Thoracic aorta (tissue), 2 donors: ENCODE measurements around the gene DSG3. TPM values are rescaled to one million over a fixed set of nuclear protein-coding genes. Genes with fewer than 3 reads are reported as not detected.

ENCODE experiments used
- ATAC-seq: fragments of 150-250 bp; one replicate; pipeline ENCODE4 v1.8.0; 2017; ENCODE audit warnings: low read depth; ENCODE audit not compliant: insufficient number of reproducible peaks, low FRiP score
- DNase-seq: peaks from one replicate; pipeline ENCODE4 v3.0.0-alpha.2; 2020; ENCODE audit warnings: low spot score
- H3K27ac ChIP-seq, 2 donors: fragments of 200-600 bp; sonication (generic); 1 replicate in 1 of 2; 2 replicates in 1 of 2; pipeline ENCODE4 v1.5.1; 2016; ENCODE audit warnings: mild to moderate bottlenecking in 2 of 2, moderate library complexity in 2 of 2
- H3K27me3 ChIP-seq: fragments of 200-600 bp; sonication (generic); replicated peaks from 2 replicates; pipeline ENCODE4 v1.6.0; 2016; ENCODE audit warnings: mild to moderate bottlenecking; ENCODE audit not compliant: insufficient read depth
- H3K36me3 ChIP-seq: fragments of 200-600 bp; sonication (generic); one replicate; pipeline ENCODE4 v1.5.1; 2016
- H3K4me1 ChIP-seq, 2 donors: fragments of 200-600 bp; sonication (generic); 1 replicate in 1 of 2; 2 replicates in 1 of 2; pipeline versions ENCODE4 v1.5.1 to v1.6.0; 2016; ENCODE audit warnings: low read depth in 2 of 2, mild to moderate bottlenecking in 1 of 2; ENCODE audit not compliant: control insufficient read depth in 1 of 2
- H3K4me3 ChIP-seq: fragments of 200-600 bp; sonication (generic); 2 replicates; pipeline ENCODE4 v1.5.1; 2016; ENCODE audit warnings: mild to moderate bottlenecking
- H3K9me3 ChIP-seq: fragments of 200-600 bp; sonication (generic); 2 replicates; pipeline ENCODE4 v1.5.1; 2016
- total RNA-seq, 2 donors: library from RNA; depleted of rRNA; stranded (reverse); fragments of >200 nt; gene quantifications; one replicate each; pipeline versions ENCODE4 v1.1.0 to v1.2.3, GENCODE V29; 2016
- TF ChIP-seq, protein P1 (sequence below): fragments of 200-600 bp; sonication (generic); IDR thresholded peaks from one replicate; pipeline ENCODE4 v1.5.1; 2019; ENCODE audit warnings: antibody characterized with exemption

DSG3 gene
- total RNA-seq, 2 donors from 2014 or later = 0.27 TPM; not detected in 1

GRCh38 chr18:31424383-31424988, 23.1 kb upstream of the DSG3 start:
- Histone ChIP-seq H3K27ac (no peak overlapping the region), H3K4me1 (no peaks in the 10 kb centered on the region), H3K36me3 (no peaks in the 10 kb centered on the region), H3K4me3 (no peak overlapping the region), H3K27me3 (no peaks in the 10 kb centered on the region), H3K9me3 (no peaks in the 10 kb centered on the region)
- ATAC-seq = no peak
- TF ChIP-seq, protein P1, sequence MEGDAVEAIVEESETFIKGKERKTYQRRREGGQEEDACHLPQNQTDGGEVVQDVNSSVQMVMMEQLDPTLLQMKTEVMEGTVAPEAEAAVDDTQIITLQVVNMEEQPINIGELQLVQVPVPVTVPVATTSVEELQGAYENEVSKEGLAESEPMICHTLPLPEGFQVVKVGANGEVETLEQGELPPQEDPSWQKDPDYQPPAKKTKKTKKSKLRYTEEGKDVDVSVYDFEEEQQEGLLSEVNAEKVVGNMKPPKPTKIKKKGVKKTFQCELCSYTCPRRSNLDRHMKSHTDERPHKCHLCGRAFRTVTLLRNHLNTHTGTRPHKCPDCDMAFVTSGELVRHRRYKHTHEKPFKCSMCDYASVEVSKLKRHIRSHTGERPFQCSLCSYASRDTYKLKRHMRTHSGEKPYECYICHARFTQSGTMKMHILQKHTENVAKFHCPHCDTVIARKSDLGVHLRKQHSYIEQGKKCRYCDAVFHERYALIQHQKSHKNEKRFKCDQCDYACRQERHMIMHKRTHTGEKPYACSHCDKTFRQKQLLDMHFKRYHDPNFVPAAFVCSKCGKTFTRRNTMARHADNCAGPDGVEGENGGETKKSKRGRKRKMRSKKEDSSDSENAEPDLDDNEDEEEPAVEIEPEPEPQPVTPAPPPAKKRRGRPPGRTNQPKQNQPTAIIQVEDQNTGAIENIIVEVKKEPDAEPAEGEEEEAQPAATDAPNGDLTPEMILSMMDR = no peak
- DNase-seq = no peak

DNA sequence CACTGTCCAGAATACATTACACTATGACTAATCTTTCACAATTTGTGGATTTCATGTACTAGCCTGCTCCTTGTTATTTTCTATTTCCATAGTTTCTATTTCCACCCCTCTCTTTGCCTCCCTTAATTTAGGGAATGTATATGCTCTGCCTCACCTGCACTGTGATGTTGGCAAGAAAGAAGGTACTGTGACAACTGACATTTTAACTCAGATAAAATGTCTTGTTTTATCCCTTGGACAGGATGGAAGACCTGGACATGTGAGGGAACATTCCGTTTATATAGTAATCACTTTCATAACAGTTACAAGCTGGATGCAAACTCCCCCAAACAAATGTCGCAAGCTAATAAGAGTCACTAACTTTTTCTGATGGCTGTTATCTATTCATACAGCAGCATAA, 21.5 kb upstream of the DSG3 start:
- Histone ChIP-seq H3K9me3 (no peaks in the 10 kb centered on the region), H3K27me3 (no peaks in the 10 kb centered on the region), H3K27ac (no peak overlapping the region), H3K4me3 (no peak overlapping the region), H3K36me3 (no peaks in the 10 kb centered on the region), H3K4me1 (no peaks in the 10 kb centered on the region)
- DNase-seq (no peak), ATAC-seq (no peak)
- TF ChIP-seq, protein P1 = no peak

GRCh38 chr18:31426871-31427406, 20.6 kb upstream of the DSG3 start:
- ATAC-seq = no peak
- TF ChIP-seq, protein P1 = no peak
- H3K36me3 ChIP-seq = no peaks in the 10 kb centered on the region
- no peaks in the 10 kb centered on the region for H3K27me3 ChIP-seq
- no peak overlapping the region for H3K27ac ChIP-seq
- DNase-seq = no peak
- no peaks in the 10 kb centered on the region for H3K4me1 ChIP-seq
- H3K4me3 ChIP-seq = no peak overlapping the region
- no peaks in the 10 kb centered on the region for H3K9me3 ChIP-seq

DNA sequence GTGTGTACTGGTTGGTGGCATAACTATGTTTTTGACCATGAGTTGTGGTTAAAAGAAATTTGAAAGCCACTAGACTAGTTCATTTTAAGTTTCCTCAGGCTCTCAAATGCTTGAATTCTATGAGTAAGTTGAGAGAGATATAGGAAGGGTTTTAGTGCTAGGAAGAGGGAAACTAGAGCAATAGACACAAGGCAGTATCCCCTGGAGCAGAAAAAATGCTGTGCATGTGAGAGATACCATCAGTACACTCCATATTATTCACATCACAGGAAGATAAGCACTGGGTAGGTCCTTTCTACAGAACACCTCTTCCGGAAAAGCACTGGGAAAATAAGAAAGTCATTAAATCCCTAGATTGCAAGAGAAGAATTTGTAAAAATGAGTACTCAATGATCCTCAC, 19.3 kb upstream of the DSG3 start:
- ATAC-seq = no peak
- no peaks in the 10 kb centered on the region for H3K36me3 ChIP-seq
- H3K27ac ChIP-seq = no peak overlapping the region
- no peaks in the 10 kb centered on the region for H3K27me3 ChIP-seq
- TF ChIP-seq, protein P1 = no peak
- DNase-seq = no peak
- no peak overlapping the region for H3K4me3 ChIP-seq
- no peaks in the 10 kb centered on the region for H3K4me1 ChIP-seq
- H3K9me3 ChIP-seq = no peaks in the 10 kb centered on the region

DNA sequence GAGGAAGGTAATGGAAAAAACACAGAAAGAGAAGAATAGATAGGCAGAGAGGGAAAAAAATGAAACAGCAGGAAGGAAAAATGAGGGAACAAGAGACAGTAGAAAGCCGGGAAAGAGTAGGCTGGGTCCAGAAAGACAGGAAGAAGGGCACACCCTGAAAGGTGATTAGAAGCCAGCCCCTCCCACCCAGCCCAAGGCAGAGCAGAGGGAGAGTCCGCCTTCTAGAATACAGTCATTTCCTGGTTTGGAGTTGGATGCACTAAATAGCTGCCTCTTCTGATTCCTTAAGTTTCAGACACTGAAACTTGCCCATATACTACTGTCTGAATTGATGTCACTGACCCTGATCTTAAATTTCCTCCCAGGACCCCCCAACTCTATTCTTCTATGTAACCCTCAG, 17.9 kb upstream of the DSG3 start:
- DNase-seq (no peak), ATAC-seq (no peak)
- TF ChIP-seq, protein P1 = no peak
- Histone ChIP-seq H3K9me3 (no peaks in the 10 kb centered on the region), H3K27me3 (no peaks in the 10 kb centered on the region), H3K4me3 (no peak overlapping the region), H3K36me3 (no peaks in the 10 kb centered on the region), H3K27ac (no peak overlapping the region), H3K4me1 (no peaks in the 10 kb centered on the region)
